ENCODE measurements around the gene HSH2D.

- TF ChIP-seq, protein P1, sequence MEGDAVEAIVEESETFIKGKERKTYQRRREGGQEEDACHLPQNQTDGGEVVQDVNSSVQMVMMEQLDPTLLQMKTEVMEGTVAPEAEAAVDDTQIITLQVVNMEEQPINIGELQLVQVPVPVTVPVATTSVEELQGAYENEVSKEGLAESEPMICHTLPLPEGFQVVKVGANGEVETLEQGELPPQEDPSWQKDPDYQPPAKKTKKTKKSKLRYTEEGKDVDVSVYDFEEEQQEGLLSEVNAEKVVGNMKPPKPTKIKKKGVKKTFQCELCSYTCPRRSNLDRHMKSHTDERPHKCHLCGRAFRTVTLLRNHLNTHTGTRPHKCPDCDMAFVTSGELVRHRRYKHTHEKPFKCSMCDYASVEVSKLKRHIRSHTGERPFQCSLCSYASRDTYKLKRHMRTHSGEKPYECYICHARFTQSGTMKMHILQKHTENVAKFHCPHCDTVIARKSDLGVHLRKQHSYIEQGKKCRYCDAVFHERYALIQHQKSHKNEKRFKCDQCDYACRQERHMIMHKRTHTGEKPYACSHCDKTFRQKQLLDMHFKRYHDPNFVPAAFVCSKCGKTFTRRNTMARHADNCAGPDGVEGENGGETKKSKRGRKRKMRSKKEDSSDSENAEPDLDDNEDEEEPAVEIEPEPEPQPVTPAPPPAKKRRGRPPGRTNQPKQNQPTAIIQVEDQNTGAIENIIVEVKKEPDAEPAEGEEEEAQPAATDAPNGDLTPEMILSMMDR (IDR thresholded peaks at IDR 0.05): no peak
- TF ChIP-seq POLR2AphosphoS5 (IDR thresholded peaks at IDR 0.05): no peak
These were observed 15.6 kb upstream of the HSH2D start for GRCh38 chr19:16127776-16128371.
